HG02642 (cell line): ENCODE results near the gene OR2V2.

ENCODE experiments used
- ATAC-seq: cut with Tn5 transposase; IDR thresholded peaks from one replicate; pipeline ENCODE4 v1.9.1; 2021; ENCODE audit warnings: mild to moderate bottlenecking; ENCODE audit not compliant: unreplicated experiment, poor library complexity

OR2V2 gene

GRCh38 chr5:181188700-181189362 is 41.4 kb downstream of the OR2V2 start:
- ATAC-seq, result no peak

DNA sequence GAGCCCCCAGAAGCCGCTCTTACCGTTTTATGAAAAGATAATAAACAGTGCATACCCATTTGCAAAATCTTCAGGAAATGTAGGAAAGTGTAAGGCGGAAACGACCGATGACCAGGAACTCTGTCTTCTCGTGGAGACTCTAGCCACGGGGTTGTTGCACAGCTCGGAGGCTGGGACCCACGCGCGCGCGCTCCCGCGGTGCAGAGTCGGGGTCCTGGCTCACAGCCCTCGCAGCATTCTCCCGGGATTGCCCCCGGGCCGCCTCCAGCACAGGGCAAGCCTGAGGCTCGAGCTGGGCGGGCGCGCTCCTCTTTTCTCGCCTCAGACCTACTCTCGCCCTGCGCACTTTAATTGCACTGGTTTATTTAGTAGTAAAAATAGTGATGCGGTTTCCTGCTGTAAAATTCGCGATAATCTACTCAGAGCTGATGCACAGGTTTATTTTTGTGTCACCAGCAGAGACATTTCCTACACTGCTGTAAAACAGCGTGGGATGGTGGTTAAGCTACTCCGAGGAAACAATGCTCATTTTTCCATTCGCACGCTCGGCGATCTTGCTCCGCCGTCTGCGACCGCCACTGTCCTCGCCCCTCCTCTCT is 42.1 kb downstream of the OR2V2 start:
- ATAC-seq, result no peak

- ATAC-seq, result no peak
Measured at GRCh38 chr5:181189962-181190710, 42.8 kb downstream of the OR2V2 start.

DNA sequence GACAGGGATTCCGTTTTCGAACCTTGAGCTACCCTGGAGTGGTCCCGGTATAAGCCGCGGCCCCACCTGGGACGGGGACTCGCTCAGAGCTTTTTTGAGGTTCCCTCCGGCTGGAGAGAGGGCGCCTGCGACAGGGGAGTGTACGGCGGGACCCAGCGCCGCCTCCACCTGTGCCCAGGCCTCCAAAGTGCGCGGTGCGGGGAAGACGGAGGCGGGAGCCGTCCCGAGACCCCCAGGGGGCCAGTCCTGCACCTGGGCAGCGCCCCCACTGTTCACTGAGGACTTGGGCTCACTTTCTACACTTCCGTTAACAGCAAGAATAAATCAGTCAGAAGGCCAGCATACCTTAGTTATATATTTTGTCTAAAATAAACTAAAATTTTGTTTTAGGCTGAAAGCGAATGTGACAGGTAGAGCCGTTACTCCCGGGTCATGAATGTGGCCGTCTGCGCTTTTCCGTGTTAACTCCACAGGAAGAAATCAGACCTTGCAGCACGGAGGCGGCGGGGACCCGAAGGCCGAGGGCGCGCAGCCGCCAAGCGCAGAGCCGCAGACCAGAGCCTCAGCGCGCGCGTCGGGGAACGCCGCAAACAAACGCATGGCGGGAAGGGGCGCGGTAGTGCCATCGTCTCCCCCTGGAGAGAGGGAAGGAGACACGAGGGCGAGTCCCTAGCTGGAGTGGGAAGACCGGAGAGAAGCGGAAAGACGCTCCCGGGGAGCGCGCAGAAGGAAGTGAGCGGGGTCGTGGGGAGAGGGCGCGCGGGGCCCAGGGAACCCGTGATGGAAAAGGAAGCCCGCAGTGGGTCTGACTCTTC is 43.5 kb downstream of the OR2V2 start:
- peak; percentile 19 for ATAC-seq

DNA sequence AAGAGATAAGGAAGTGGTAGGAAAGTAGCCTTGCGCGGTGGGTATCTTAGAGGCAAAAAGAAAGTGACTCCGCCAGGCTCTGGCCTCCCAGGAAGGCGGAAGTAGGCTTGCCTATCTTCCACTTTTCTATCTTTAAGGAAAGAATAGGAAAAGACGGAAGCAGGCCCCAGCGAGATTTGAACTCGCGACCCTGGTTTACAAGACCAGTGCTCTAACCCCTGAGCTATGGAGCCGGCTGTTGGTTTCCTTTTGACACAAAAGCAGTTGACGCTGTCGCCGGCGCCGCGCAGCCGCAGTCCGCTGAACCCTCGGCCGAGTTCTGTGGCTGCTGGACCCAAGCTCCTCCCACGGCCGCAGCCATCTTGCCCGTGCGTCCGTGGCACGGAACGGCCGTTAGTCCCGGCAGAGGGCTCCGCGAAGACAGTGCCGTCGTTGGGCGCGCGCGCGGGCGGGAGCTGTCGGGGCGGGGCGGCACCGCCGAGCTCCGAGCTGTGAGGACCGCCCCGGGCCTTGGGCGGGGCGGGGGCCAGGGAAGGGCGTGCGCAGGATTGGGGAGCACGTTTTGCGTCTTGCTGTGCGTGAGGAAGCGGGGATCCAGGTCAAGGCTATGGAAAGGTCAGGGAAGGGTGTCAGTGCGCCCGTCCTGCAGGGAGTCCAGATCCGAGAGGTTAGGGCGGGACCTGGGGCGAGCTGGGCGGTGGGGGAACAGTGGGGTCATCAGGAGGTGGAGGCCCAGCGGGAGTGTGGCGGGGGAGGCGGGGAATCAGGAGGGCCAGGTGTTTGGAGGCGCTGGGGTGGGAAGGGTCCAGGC is 44.3 kb downstream of the OR2V2 start:
- ATAC-seq, result peak; percentile 69

GRCh38 chr5:181192337-181193046 is 45.1 kb downstream of the OR2V2 start:
- no peak for ATAC-seq

DNA sequence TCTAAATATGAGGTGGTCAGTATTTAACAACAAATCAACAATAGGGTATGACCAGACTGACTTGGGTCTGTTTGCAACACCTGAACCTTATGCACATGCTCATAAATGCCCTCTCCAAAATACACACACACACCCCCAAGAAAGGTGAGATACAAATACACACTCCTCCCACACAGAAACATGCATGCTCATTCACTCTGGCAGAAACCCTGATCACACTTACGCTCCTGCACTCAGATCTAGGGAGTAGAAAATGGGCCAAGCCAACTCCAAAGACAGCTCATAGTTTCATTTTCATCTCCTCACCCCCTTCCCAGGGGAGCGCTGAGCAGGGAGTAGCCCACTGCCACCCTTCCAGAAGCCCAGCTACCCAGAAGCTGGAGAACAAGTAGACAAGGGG is 46.3 kb downstream of the OR2V2 start:
- no peak for ATAC-seq

DNA sequence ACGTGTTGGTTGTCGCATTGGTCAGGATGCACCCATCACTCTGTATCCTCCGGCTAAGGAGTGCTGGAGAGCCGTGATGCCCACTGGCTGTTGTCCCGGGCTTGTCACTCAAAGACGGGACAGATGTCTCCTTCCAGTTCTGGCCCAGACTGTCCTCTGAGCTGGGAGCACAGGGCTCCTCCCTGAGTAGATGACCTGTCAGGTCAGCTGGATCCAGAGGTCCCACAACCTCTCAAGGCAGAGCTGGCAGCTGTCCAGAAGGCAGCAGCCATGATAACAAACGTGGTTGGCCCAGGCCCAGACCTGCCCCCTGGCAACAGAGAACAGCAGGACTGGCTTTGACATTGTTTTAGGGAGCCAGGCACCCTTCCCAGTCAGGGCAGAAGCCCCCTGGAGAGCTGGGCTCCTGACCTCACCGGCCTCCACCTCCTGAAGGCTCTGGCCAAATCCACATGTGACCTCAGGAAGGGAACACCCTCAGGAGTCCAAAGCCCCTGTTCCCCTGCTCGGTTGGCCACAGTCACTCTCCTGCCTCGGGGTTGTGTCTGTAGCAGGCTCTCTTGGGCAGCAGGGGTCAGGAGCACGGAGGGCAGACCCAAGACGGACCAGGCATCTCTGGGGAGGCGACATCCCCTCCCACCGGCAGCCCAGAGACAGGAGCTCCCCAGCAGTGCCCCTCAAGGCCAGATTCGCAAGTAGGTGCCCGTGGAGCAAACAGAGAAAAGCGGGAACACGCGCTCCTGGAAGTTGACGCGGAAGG is 47.3 kb downstream of the OR2V2 start:
- no peak for ATAC-seq

GRCh38 chr5:181195249-181195761 is 47.9 kb downstream of the OR2V2 start:
- ATAC-seq, result no peak

DNA sequence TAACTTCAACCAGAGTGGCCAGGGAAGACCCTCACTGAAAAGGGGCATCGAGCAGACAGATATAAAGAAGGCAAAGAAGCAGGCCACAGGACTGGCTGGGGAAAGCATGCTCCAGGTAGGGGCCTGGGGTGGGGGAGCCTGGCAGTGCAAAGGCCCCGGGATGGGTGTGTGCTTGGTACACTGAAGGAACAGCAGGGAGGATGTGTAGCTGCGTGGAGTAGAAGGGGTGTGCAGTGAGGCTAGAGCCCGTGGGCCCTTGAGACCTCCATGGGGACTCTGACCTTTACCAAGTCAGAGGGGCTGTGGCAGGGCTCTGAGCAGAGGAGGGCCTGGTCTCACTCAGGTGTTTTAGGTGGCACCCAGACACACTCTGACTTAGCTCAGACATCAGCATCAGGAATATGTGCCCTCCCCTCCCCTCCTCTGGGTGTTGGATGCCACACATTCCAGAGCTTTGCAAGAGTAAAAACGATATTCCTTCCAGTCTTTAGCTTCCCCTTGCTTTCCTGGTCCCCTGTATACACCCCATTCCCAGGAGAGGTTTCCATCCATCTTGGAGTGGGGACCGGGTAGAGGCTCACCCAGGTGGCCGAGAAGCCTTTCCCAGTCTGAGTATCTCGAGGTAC is 50.1 kb downstream of the OR2V2 start:
- no peak for ATAC-seq

- no peak for ATAC-seq
Measured at GRCh38 chr5:181198106-181198685, 50.8 kb downstream of the OR2V2 start.

GRCh38 chr5:181198905-181199519 is 51.6 kb downstream of the OR2V2 start:
- peak; percentile 71 for ATAC-seq

GRCh38 chr5:181199881-181200638 is 52.7 kb downstream of the OR2V2 start:
- no peak for ATAC-seq

DNA sequence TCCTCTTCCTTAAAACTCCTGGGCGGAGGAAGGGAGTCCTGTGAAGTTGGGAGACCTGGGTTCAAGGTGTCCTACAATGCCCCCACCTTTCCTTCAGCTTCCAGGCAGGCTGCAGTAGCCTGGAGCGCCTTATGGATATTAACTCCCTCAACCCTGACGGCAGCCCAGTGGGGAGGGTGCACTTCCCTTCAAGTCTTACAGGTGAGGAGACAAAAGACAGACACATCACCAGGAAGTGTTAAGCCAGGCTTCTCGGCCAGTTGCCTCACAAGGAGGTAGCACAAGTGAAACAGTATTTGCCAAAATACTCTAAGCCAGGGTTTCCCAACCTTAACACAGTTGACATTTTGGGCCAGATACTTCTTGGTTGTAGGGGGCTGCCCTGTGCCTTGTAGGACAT is 53.4 kb downstream of the OR2V2 start:
- no peak for ATAC-seq

DNA sequence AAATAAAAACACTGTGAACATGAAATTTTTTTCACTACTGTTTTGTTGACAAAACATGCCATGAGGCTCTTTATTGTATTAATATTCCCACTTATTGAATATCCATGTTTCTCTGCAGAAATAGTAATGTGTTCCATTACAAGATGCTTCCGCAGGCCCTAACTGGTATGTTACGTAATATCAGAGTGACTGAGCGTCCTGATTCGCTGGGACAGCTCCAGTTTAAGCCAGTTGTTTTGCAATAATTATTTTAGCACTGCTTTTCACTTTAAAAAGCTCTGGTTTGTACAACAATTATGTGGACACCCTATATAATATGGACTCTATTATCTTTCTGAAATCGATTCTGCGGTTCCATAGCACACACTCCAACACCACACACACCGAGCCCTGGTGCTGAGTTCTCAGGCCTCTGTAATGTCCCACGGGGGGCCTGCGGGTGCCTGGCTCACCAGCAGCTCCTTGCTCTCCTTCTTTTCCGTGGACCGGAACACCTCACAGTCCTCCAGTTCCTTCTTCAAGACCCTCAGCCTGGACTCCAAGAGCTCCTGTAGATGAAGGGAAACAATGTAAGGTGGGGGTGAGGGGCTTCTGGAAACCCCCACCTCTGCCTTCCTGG is 55.8 kb downstream of the OR2V2 start:
- ATAC-seq, result no peak

GRCh38 chr5:181203777-181204112 is 56.4 kb downstream of the OR2V2 start:
- no peak for ATAC-seq
